Measurements from ENCODE around the gene BDH2. TPM values are rescaled to one million over a fixed set of nuclear protein-coding genes. Genes with fewer than 3 reads are reported as not detected.

BDH2 gene
- polyA plus RNA-seq, 3 donors: 183 to 218 (median 202) TPM

- DNase-seq (ENCODE audit: extremely low read depth in 1 of 11, low read depth in 9 of 11, low spot score in 4 of 11): no peak
Measured at GRCh38 chr4:103052779-103053178, 46.9 kb downstream of the BDH2 start.

- no peak for DNase-seq (ENCODE audit: extremely low read depth in 1 of 11, low read depth in 9 of 11, low spot score in 4 of 11)
Measured at GRCh38 chr4:103052145-103052544, 47.5 kb downstream of the BDH2 start.

- DNase-seq (ENCODE audit: extremely low read depth in 1 of 11, low read depth in 9 of 11, low spot score in 4 of 11): no peak
Measured at GRCh38 chr4:103050736-103051436, 48.7 kb downstream of the BDH2 start.

DNA sequence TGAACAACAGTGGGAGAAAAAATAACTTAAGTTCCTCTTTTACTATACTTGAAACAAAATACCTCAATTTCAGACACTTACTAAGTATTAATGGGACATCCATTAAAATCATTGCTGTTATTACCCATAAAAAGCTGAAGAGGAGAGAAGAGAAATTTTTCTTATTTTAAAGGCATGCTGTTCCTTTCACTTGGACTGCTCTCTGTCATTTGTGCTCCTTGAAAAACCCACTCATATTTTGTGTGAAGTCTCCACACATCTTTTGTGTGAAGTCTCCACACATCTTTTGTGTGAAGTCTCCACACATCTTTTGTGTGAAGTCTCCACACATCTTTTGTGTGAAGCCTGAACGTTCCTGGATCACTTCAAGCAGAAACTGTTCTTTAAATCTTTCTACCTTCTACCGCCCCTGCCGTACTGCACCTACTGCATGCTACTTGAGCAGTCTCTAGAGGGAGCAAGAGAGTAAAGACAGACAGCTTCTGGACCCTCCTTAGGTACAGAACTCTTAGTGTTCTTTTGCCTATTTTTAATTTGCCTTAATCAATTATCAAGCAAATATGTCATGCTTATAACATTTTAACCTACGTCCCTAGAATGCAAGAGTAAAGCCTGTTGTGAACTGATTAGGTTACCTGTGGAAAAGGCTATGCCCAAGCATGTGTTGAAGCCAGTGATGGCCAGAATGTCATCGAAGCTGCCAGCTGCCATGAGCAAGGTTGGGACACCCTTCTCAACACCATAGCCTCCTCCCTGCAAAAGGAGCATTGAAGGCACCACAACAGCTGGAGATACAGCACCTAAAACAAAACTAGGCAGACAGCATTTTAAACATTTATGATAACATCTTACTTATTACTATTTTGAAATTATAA is 53.0 kb downstream of the BDH2 start:
- DNase-seq (ENCODE audit: extremely low read depth in 1 of 11, low read depth in 9 of 11, low spot score in 4 of 11): peak in 9 of 11 donors; percentile 6 to 28 (median 13)

DNA sequence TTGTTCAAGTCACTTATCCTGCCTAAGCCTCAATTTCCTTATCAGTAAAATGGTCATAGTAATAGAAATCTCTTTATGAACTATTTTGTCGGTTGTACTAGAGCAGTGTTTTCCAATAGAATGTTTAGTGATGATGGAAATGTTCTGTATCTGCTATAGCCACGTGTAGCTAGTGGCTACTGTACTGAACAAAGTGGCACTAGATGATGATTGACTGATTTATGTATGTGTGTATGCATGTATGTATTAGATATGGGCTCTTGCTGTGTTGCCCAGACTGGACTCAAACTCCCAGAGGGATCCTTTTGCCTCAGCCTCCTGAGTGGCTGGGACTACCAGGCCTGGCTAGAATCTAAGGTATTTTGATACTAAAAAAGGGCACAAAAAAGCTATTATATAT is 55.5 kb downstream of the BDH2 start:
- DNase-seq (ENCODE audit: extremely low read depth in 1 of 11, low read depth in 9 of 11, low spot score in 4 of 11): no peak

GRCh38 chr4:103036169-103036568 is 63.5 kb downstream of the BDH2 start:
- no peak for DNase-seq (ENCODE audit: extremely low read depth in 1 of 11, low read depth in 9 of 11, low spot score in 4 of 11)

GRCh38 chr4:103032574-103032973 is 67.1 kb downstream of the BDH2 start:
- no peak for DNase-seq (ENCODE audit: extremely low read depth in 1 of 11, low read depth in 9 of 11, low spot score in 4 of 11)

DNA sequence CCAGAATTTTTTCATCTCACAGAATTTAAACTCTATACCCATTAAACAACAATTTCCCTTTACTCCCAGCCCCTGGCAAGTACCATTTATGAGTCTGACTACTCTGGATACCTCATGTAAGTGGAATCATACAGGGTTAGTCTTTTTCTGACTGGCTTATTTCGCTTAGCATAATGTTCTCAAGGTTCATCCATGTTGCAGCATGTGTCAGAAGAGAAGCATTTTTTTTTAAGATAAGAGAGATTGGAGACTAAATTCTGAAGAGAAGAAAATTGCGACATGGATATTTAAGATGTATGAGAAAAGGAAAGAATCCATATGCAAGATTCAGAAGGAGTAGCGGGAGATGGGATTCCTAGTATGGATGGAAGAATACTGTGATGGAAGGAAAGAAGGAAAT is 68.8 kb downstream of the BDH2 start:
- no peak for DNase-seq (ENCODE audit: extremely low read depth in 1 of 11, low read depth in 9 of 11, low spot score in 4 of 11)

DNA sequence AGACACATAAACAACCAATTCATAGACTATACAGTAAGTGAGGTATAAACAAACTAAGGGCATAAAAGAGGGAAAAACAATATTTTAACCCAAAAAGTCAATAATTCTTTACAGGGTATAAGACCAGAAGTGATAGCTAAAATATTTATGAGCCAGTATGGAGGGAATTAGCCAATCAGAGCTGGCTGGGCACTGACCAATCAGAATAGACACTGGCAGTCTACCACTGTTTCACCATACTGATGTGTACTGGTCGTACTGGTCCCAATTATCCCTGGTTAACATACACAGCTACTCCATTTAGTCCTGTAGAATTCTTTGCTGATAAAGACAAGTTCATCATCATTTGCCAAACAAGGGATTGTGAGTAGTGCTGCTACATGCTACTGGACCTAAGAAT is 70.3 kb downstream of the BDH2 start:
- no peak for DNase-seq (ENCODE audit: extremely low read depth in 1 of 11, low read depth in 9 of 11, low spot score in 4 of 11)

Other genes with a start within 250 kb of the BDH2 start
- 10 to 100 TPM; 50.3 to 57.4 (median 53.2) TPM for gene CISD2, start 230.8 kb downstream of the BDH2 start, polyA plus RNA-seq (ENCODE audit: insufficient read length in 3 of 3)
- 1 to 10 TPM; 3.4 to 4.4 (median 4.3) TPM for gene SLC9B1, start 80.1 kb downstream of the BDH2 start, polyA plus RNA-seq (ENCODE audit: insufficient read length in 3 of 3)
- 1 to 10 TPM; 5.3 to 8.2 (median 6.0) TPM for gene SLC9B2, start 23.1 kb downstream of the BDH2 start, polyA plus RNA-seq (ENCODE audit: insufficient read length in 3 of 3)
- gene CENPE, start 98.5 kb upstream of the BDH2 start, polyA plus RNA-seq (ENCODE audit: insufficient read length in 3 of 3): 10 to 100 TPM; 10.5 to 16.2 (median 15.3) TPM

Measured in renal cortex interstitium (tissue), 11 donors.